Activated CD4-positive, alpha-beta T cell treated with anti-CD3 and anti-CD28 coated beads, Interleukin-2, amount 50 U/mL, for 48 hours (primary cell): ENCODE results near the gene SNAPC1.
A peak's percentile ranks its signal among the peaks of the same experiment; 100 is the strongest.

Experiments
- DNase-seq, 2 experiments: peaks; one replicate each; pipeline ENCODE4 v3.0.0-alpha.2; 2020

Gene SNAPC1

GRCh38 chr14:61813096-61813606, 50.9 kb downstream of the SNAPC1 start:
- no peak for DNase-seq

DNA sequence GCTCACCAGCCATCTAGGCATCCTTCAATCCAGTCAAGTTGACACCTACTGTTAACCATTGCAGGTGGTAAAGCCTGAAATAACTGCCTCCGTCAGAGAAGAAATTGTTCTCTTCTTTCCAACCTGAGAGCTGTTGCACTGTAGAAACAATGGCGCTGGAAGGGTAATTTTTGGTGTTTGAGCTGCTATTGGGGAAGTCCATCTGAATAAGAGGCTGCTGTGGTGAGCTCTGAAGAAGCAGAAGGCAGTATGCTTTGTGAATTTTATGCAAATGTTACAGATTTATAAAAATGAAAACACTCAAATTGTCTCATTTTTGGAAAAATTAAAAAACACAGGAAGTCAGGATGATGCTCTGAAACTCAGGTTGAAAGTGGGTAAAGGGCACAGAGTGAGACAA, 60.2 kb downstream of the SNAPC1 start:
- DNase-seq = no peak

- DNase-seq = no peak
These were observed 70.6 kb downstream of the SNAPC1 start for GRCh38 chr14:61832783-61833182.

DNA sequence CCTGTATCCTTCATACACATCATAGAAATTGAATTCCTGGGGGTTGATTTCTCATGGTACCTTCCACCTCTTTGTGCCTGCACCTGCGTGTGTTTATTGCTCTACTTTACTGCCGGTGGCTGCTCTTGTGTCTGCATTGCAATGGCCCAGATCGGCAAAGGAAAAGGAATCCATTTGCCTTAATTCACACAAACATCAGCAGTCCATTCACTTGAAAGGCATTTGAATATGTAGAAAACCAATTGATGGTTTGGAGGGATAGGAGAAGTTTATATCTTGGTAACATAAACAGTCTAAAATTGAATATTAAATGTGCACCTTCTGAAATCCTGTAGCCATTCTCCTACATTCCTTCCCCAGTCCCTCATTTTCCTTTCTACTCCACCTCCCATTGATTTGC, 74.0 kb downstream of the SNAPC1 start:
- no peak for DNase-seq

GRCh38 chr14:61836807-61837206, 74.6 kb downstream of the SNAPC1 start:
- no peak for DNase-seq

DNA sequence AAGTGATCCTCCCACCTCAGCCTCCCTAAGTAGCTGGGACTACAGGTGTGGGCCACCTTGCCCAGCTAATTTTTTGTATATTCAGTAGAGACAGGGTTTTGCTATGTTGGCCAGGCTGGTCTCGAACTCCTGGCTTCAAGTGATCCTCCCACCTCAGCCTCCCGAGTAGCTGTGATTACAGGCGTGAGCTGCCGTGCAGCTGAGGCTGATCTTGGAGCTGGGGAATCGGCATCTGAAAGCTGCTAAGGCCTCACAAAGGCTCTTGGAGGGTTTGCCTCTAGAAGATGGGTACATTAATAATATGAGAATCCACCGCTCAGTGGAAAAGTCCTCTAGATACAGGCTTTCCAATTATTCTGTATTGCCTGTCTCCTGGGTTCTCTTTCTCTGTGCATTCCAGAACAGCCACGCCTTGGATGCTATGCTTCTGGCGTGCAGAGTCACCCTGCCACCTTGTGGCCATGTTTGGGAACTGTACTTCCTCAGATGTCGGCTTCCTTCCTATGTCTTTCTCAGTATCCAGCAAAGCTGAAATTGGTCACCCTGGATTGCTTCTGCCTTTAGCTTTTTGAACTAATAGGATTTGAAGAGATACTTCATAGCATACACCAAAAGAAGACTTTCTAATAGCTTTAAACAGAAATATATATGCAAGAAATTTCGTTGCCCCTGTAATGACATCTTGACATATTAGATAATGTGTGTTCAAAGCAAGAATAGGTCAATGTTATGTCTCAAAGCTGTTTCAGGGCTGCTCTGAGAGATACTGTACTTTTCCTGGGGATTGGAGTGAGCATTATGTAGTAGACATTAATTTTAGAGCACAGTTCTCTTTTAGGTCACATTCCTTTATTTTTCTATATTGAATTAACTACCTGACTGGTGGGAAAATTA, 75.4 kb downstream of the SNAPC1 start:
- peak; percentile 79 to 85 for DNase-seq

- no peak for DNase-seq
These were observed 76.5 kb downstream of the SNAPC1 start for GRCh38 chr14:61838661-61839245.

- no peak for DNase-seq
These were observed 77.3 kb downstream of the SNAPC1 start for GRCh38 chr14:61839507-61839906.

- DNase-seq = no peak
These were observed 78.9 kb downstream of the SNAPC1 start for GRCh38 chr14:61841145-61841544.
